GM12878 (cell line): ENCODE data around the gene LYSMD1. TPM values are rescaled to one million over a fixed set of nuclear protein-coding genes. Genes with fewer than 3 reads are reported as not detected.

ENCODE experiments used
- BCL11A ChIP-seq: IDR thresholded peaks from 2 replicates; pipeline ENCODE4 v1.6.1; 2011; ENCODE audit warnings: low read depth, low read length
- BCL3 ChIP-seq: IDR thresholded peaks from 2 replicates; pipeline ENCODE4 v1.6.1; 2011; ENCODE audit warnings: borderline replicate concordance, low read depth, mild to moderate bottlenecking, moderate library complexity, low read length; ENCODE audit not compliant: insufficient read depth, poor library complexity, severe bottlenecking
- CBX5 ChIP-seq: sonication (generic); IDR thresholded peaks from 2 replicates; pipeline ENCODE4 v1.6.1; 2016; ENCODE audit warnings: low read depth, moderate library complexity, mild to moderate bottlenecking, inconsistent platforms
- CHD1 ChIP-seq: IDR thresholded peaks from 2 replicates; pipeline ENCODE4 v1.6.1; 2012; ENCODE audit warnings: low read depth, low read length, improper control_type of control experiment
- CUX1 ChIP-seq: IDR thresholded peaks from 2 replicates; pipeline ENCODE4 v1.6.1; 2012; ENCODE audit warnings: improper control_type of control experiment, low read depth, low read length; ENCODE audit not compliant: insufficient replicate concordance
- E2F4 ChIP-seq: IDR thresholded peaks from 2 replicates; pipeline ENCODE4 v1.6.1; 2012; ENCODE audit warnings: low read depth, low read length, improper control_type of control experiment
- EP300 ChIP-seq, 2 experiments: fragments of 150-350 bp in 1 of 2; IDR thresholded peaks; 2 replicates each; pipeline ENCODE4 v1.6.1; 2011 to 2012; ENCODE audit warnings: low read depth in 2 of 2, low read length in 2 of 2, borderline replicate concordance in 1 of 2, improper control_type of control experiment in 1 of 2, inconsistent platforms in 1 of 2; ENCODE audit not compliant: control insufficient read depth in 1 of 2
- FOXK2 ChIP-seq: fragments of 450-650 bp; IDR thresholded peaks from 2 replicates; pipeline ENCODE4 v1.6.1; 2017; ENCODE audit warnings: mild to moderate bottlenecking, moderate library complexity
- NFYB ChIP-seq: IDR thresholded peaks from 2 replicates; pipeline ENCODE4 v1.6.1; 2011; ENCODE audit warnings: low read depth, mild to moderate bottlenecking, low read length, improper control_type of control experiment, moderate library complexity; ENCODE audit not compliant: insufficient read depth
- NR2C2 ChIP-seq: IDR thresholded peaks from 2 replicates; pipeline ENCODE4 v1.6.1; 2011; ENCODE audit warnings: borderline replicate concordance, low read depth; ENCODE audit not compliant: control insufficient read depth, insufficient read length
- PKNOX1 ChIP-seq: fragments of 450-650 bp; IDR thresholded peaks from 2 replicates; pipeline ENCODE4 v1.6.1; 2016; ENCODE audit warnings: mild to moderate bottlenecking
- PRDM15 ChIP-seq: fragments of 450-650 bp; formaldehyde crosslinking; IDR thresholded peaks from 2 replicates; pipeline ENCODE4 v1.4.0; 2020; ENCODE audit warnings: mild to moderate bottlenecking, moderate library complexity
- SMAD5 ChIP-seq: IDR thresholded peaks from 2 replicates; pipeline ENCODE4 v1.6.1; 2016; ENCODE audit warnings: antibody characterized with exemption, low read depth
- TCF3 ChIP-seq: IDR thresholded peaks from 2 replicates; pipeline ENCODE4 v1.6.1; 2012; ENCODE audit warnings: low read depth, mild to moderate bottlenecking, low read length, borderline replicate concordance; ENCODE audit not compliant: insufficient read depth
- polyA plus RNA-seq, 11 experiments: library from polyadenylated mRNA; depleted of rRNA in 4 of 11; unstranded in 6 of 11; stranded (reverse) in 5 of 11; fragments of >200 nt; fragmentation: Nextera tagmentation in 4 of 11; fragmentation: Illumina TruSeq in 1 of 11; extraction: Ambion mirVana in 4 of 11; extraction: Trizol in 1 of 11; gene quantifications; 1 replicate in 1 of 11; 2 replicates in 10 of 11; pipeline versions ENCODE4 v1.2.1 to v1.2.3, GENCODE V29; 2011 to 2016; ENCODE audit warnings: inconsistent platforms in 2 of 11, missing spikeins in 2 of 11, low read depth in 1 of 11
- total RNA-seq, 4 experiments: library from RNA; depleted of rRNA in 3 of 4; stranded (reverse); fragments of >200 nt in 3 of 4; fragmentation: Illumina TruSeq in 1 of 4; extraction: Trizol in 1 of 4; gene quantifications; 2 replicates each; pipeline versions ENCODE4 v1.2.1 to v1.2.3, GENCODE V29; 2013 to 2021

Gene LYSMD1
- total and polyA plus RNA-seq, 10 of the 15 experiments (the other 5 are each of a cell fraction or from before 2014, with no cell fraction given) = 0.80 to 10.4 (median 6.5) TPM

- TF ChIP-seq CUX1 (no peak), NR2C2 (no peak), E2F4 (no peak; the same call in 1 of the 2 replicates), CBX5 (no peak), CHD1 (no peak), PKNOX1 (peak; percentile 52; the same call in 1 of the 2 replicates), EP300 (IDR thresholded peaks at IDR 0.05; ENCODE audit: borderline replicate concordance in 1 of 2, control insufficient read depth in 1 of 2, low read depth in 2 of 2, low read length in 2 of 2) (0 out of 4 replicates have a peak, but pooled peaks of 1 of the 2 experiments have one; percentile 7), SMAD5 (peak; percentile 94), TCF3 (0 out of 2 replicates have a peak, but pooled peaks have one; percentile 53), BCL3 (no peak), BCL11A (no peak), FOXK2 (peak; percentile 56), PRDM15 (CRISPR knock-in tag) (no peak), NFYB (no peak)
Measured at GRCh38 chr1:151165738-151166504, at the start of gene LYSMD1, which contains the start of gene SCNM1 (continued).
